Left ventricle myocardium inferior (tissue), 1 donor: ENCODE results near the gene ZNF438. TPM values are rescaled to one million over a fixed set of nuclear protein-coding genes. Genes with fewer than 3 reads are reported as not detected.
A peak's percentile ranks its signal among the peaks of the same experiment; 100 is the strongest.

Source experiments
- DNase-seq: peaks from one replicate; pipeline ENCODE4 v3.0.0-alpha.2; 2020
- H3K27ac ChIP-seq: fragments of 200-600 bp; replicated peaks from 2 replicates; pipeline ENCODE4 v1.8.0; 2021
- H3K27me3 ChIP-seq: fragments of 200-600 bp; 2 replicates; pipeline ENCODE4 v1.8.0; 2021; ENCODE audit warnings: low read depth
- H3K36me3 ChIP-seq: fragments of 200-600 bp; 2 replicates; pipeline ENCODE4 v1.8.0; 2021
- H3K4me1 ChIP-seq: fragments of 200-600 bp; 2 replicates; pipeline ENCODE4 v1.8.0; 2021
- H3K4me3 ChIP-seq: fragments of 200-600 bp; 2 replicates; pipeline ENCODE4 v1.8.0; 2021; ENCODE audit warnings: mild to moderate bottlenecking, moderate library complexity
- H3K9me3 ChIP-seq: fragments of 200-600 bp; replicated peaks from 2 replicates; pipeline ENCODE4 v1.8.0; 2021
- intact Hi-C: fragments of 100-400 bp; cut with micrococcal nuclease; formaldehyde crosslinking; loops from one replicate; pipeline ENCODE4 v1.11.0; 2022
- total RNA-seq: library from RNA; stranded (reverse); fragmentation: NEBNext Ultra II Directional; extraction: Animal tissue kit (Norgen Biotek cat#: 25700); gene quantifications from one replicate; pipeline ENCODE4 v1.2.1, GENCODE V29; 2021
- TF ChIP-seq, protein P1 (sequence below): fragments of 200-600 bp; IDR thresholded peaks from 2 replicates; pipeline ENCODE4 v1.8.0; 2021; ENCODE audit warnings: antibody characterized with exemption, mild to moderate bottlenecking, borderline replicate concordance
- donor health status: DM: no; HTN: yes; CAD: no; lungs with severe emphysema.

The ZNF438 gene
- total RNA-seq, 1 donor from 2014 or later, result 13.2 TPM

DNA sequence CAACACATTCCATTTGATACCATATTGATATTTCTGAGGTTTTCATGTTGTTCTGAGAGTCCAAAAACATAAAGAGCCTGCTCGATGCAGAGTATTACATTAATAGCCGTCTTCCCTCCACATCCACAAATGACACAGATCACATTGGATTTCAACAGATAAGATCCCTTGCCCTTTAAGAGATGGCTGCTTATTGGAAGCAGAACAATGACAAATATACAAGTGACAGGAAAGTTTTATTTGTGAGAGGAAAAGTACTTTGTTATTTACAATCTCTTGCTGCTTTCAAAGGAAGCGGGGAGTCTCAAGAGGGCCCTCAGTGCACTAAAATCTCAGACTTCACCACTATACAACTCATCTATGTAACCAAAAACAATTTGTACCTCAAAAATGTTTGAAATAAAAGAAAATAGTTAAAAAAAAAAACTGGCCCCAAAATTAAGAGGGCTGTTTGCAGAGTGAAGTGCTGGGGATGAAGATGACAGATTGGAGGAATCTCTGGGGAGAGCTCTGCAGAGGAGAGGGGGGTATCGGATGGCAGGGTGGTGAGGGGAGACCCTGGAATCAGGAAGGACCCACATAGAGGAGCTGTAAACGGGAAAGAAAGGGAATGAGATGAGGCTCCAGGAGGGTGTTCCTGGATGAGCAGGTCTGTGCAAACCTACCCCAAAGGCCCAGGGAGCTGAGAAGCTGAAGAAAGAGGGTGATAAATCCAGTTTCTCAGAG is 42.5 kb upstream of the ZNF438 start:
- no peaks in the 10 kb centered on the region for H3K27me3 ChIP-seq
- TF ChIP-seq, protein P1, sequence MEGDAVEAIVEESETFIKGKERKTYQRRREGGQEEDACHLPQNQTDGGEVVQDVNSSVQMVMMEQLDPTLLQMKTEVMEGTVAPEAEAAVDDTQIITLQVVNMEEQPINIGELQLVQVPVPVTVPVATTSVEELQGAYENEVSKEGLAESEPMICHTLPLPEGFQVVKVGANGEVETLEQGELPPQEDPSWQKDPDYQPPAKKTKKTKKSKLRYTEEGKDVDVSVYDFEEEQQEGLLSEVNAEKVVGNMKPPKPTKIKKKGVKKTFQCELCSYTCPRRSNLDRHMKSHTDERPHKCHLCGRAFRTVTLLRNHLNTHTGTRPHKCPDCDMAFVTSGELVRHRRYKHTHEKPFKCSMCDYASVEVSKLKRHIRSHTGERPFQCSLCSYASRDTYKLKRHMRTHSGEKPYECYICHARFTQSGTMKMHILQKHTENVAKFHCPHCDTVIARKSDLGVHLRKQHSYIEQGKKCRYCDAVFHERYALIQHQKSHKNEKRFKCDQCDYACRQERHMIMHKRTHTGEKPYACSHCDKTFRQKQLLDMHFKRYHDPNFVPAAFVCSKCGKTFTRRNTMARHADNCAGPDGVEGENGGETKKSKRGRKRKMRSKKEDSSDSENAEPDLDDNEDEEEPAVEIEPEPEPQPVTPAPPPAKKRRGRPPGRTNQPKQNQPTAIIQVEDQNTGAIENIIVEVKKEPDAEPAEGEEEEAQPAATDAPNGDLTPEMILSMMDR, result no peak
- H3K9me3 ChIP-seq, result no peaks in the 10 kb centered on the region
- DNase-seq, result no peak
- intact Hi-C loops, result no loop called here
- H3K36me3 ChIP-seq, result no peaks in the 10 kb centered on the region
- H3K4me3 ChIP-seq, result no peak overlapping the region
- H3K4me1 ChIP-seq, result peaks cover 52% of the 10 kb centered on the region
- peak overlapping the region; percentile 68 for H3K27ac ChIP-seq

DNA sequence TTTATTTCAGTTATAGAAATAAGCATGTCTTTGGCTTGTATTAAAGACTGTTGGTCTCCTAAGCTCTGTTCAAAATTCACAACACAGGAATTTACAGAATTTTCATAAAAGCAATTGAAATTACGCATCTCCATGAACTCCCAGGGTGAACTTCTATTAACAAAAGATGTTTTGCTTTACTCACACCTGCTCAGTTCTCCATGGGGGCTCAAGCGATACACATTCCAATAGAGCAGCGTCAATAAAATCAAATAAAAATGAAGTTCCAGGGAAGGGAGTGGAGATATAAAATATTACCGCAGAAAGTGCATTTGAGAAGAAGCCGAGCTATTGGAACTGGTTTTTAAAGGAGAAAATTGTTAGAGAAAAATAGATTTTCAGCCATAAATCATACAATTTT is 41.5 kb upstream of the ZNF438 start:
- H3K27me3 ChIP-seq, result no peaks in the 10 kb centered on the region
- TF ChIP-seq, protein P1, result no peak
- no peak for DNase-seq
- no peak overlapping the region for H3K27ac ChIP-seq
- no peak overlapping the region for H3K4me3 ChIP-seq
- peaks cover 52% of the 10 kb centered on the region for H3K4me1 ChIP-seq
- intact Hi-C loops, result no loop called here
- no peaks in the 10 kb centered on the region for H3K9me3 ChIP-seq
- no peaks in the 10 kb centered on the region for H3K36me3 ChIP-seq

DNA sequence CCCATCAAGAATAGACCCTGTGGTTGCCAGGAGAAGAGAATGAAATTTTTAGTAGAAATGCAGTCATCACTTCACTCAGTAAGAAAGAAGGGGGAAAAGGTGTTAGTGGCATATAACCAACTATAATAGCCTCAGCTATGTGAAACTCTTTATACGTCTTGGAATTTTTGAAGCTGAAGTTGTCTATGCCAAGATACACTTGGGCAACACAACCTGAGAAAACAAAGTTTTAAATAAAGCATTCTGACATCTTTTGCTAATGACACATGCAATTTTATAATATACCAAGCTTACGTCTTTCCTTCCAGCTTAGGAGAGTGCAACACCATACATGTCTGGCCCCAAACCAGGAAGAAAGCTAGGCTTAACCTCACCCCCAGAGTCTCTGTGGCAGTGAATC is 40.8 kb upstream of the ZNF438 start:
- no peak for DNase-seq
- Histone ChIP-seq H3K27me3 (no peaks in the 10 kb centered on the region), H3K9me3 (no peaks in the 10 kb centered on the region), H3K36me3 (no peaks in the 10 kb centered on the region), H3K4me1 (peaks cover 52% of the 10 kb centered on the region), H3K27ac (peak overlapping the region; percentile 66), H3K4me3 (no peak overlapping the region)
- intact Hi-C loops, result no loop called here
- TF ChIP-seq, protein P1, result no peak

DNA sequence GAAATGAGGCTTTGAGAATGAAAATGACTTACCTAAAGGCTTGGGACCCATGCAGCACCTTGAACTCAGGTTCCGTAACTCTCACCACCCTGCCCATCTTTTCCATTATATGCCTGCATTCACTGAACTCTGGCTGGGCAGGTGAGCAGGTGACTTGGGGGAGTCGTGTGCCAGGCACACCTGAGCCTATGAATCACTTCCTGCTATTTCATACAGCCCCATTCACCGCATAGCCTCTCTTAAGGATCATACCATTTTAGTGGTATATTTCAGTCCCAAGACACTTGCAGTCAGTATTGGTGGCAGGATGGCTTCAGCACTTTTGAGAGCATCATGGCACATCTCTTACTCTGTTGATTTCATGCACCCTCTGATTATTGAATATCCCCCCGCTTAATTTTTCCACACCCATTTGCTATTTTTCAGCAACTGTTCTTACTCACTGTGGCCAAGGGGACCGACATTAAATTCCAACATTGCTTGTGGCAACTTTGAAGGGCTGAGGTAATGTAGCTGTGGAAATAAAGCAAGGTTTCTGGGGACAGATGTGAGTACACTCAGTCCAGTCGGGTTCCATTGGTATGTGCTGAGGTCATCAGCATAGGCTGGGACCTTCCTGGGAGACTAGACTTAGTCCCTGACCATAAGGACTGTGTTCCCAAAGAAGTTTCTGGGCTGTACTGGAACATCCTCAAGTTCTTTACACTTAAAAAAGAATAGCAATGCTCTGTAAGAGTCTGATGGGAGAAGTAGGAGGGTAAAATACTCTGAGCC is 39.8 kb upstream of the ZNF438 start:
- TF ChIP-seq, protein P1, result no peak
- H3K4me3 ChIP-seq, result no peak overlapping the region
- H3K9me3 ChIP-seq, result no peaks in the 10 kb centered on the region
- intact Hi-C loops, result no loop called here
- H3K36me3 ChIP-seq, result no peaks in the 10 kb centered on the region
- H3K27ac ChIP-seq, result peak overlapping the region; percentile 66
- DNase-seq, result no peak
- H3K27me3 ChIP-seq, result no peaks in the 10 kb centered on the region
- H3K4me1 ChIP-seq, result peaks cover 52% of the 10 kb centered on the region

DNA sequence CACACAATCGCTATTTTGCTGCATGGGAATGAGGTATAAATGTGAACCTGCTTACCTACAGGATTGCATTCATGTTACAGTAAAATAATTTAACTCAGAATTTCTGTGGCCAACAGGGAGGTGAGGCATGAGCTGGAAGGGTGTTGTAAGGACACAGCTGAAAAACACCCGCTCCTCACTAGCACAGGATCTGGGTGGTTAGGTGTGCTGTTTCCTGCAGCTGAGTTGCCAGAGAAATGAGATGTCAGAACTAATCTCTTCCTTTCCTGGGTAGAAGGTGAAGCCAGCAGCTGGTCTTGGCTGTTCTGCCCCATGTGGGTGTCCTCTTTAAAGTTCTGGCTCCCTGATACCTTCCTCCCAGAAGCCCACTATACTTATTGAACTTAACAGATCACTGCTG is 39.0 kb upstream of the ZNF438 start:
- no peaks in the 10 kb centered on the region for H3K27me3 ChIP-seq
- intact Hi-C loops, result no loop called here
- no peaks in the 10 kb centered on the region for H3K36me3 ChIP-seq
- H3K4me1 ChIP-seq, result peaks cover 47% of the 10 kb centered on the region
- no peak for DNase-seq
- H3K27ac ChIP-seq, result peak overlapping the region; percentile 66
- H3K9me3 ChIP-seq, result no peaks in the 10 kb centered on the region
- no peak overlapping the region for H3K4me3 ChIP-seq
- TF ChIP-seq, protein P1, result no peak
